Colon (tissue), 2 donors: ENCODE data around the gene RNASE13.
"Not testable (repeated sequence)": the region's sequence is repeated elsewhere in the genome, so short reads cannot be mapped to it uniquely, and the experiment has no call there.

Experiments used
- FAIRE-seq: peaks from 2 replicates; lab custom pipeline; 2012; peaks lifted over from hg19 to GRCh38; lab: Jason Lieb, UNC
- donor health status: control.
- donor health status: control.

Gene RNASE13

GRCh38 chr14:21022686-21023085 is 11.9 kb downstream of the RNASE13 start:
- FAIRE-seq: no peak

- FAIRE-seq: no peak
Measured at GRCh38 chr14:21020977-21021545, 13.5 kb downstream of the RNASE13 start.

- FAIRE-seq: no peak
Measured at GRCh38 chr14:21019366-21019765, 15.2 kb downstream of the RNASE13 start.

GRCh38 chr14:21018781-21019180 is 15.8 kb downstream of the RNASE13 start:
- no peak for FAIRE-seq

GRCh38 chr14:21018286-21018685 is 16.3 kb downstream of the RNASE13 start:
- FAIRE-seq: no peak

GRCh38 chr14:21017528-21018245 is 16.9 kb downstream of the RNASE13 start:
- FAIRE-seq: no peak

GRCh38 chr14:21016413-21017190 is 18.0 kb downstream of the RNASE13 start:
- FAIRE-seq: no peak

- no peak for FAIRE-seq
Measured at GRCh38 chr14:21015312-21015711, 19.3 kb downstream of the RNASE13 start.

- FAIRE-seq: no peak
Measured at GRCh38 chr14:21014761-21015190, 19.8 kb downstream of the RNASE13 start.

- FAIRE-seq: no peak
Measured at GRCh38 chr14:21011136-21011535, 23.5 kb downstream of the RNASE13 start.

- FAIRE-seq: not testable (repeated sequence)
Measured at GRCh38 chr14:21009721-21010120, 24.9 kb downstream of the RNASE13 start.

- no peak for FAIRE-seq
Measured at GRCh38 chr14:21003788-21004346, 30.7 kb downstream of the RNASE13 start.

- no peak for FAIRE-seq
Measured at GRCh38 chr14:21001218-21001617, 33.4 kb downstream of the RNASE13 start.

GRCh38 chr14:20999591-20999990 is 35.0 kb downstream of the RNASE13 start:
- no peak for FAIRE-seq

- FAIRE-seq: no peak
Measured at GRCh38 chr14:20998674-20999366, 35.8 kb downstream of the RNASE13 start, which contains the start of gene SLC39A2. TSS of gene SLC39A2 (plus strand) at chr14:20999293. CDS start at chr14:20999447, 154 bp downstream.

GRCh38 chr14:20998139-20998538 is 36.5 kb downstream of the RNASE13 start:
- FAIRE-seq: no peak

GRCh38 chr14:20997564-20997963 is 37.0 kb downstream of the RNASE13 start:
- no peak for FAIRE-seq

- FAIRE-seq: no peak
Measured at GRCh38 chr14:20997115-20997514, 37.5 kb downstream of the RNASE13 start.

GRCh38 chr14:20996521-20996920 is 38.1 kb downstream of the RNASE13 start:
- FAIRE-seq: no peak

GRCh38 chr14:20989787-20990600 is 44.6 kb downstream of the RNASE13 start, which contains the start of gene METTL17:
TSS of gene METTL17 (plus strand) at chr14:20989980. CDS start at chr14:20990003, 23 bp downstream.
- FAIRE-seq: no peak

- no peak for FAIRE-seq
Measured at GRCh38 chr14:20989471-20989786, 45.2 kb downstream of the RNASE13 start.
